SJCRH30 (cell line): ENCODE measurements around the gene IGFLR1. TPM values are rescaled to one million over a fixed set of nuclear protein-coding genes. Genes with fewer than 3 reads are reported as not detected.
A peak's percentile ranks its signal among the peaks of the same experiment; 100 is the strongest.

Experiments used
- DNase-seq, 2 experiments: peaks; one replicate each; pipeline ENCODE4 v3.0.0-alpha.2; 2015 to 2020
- H3K27ac ChIP-seq: fragments of 250-450 bp; sonication (Bioruptor Pico); 2 replicates; pipeline ENCODE4 v1.5.1; 2020; ENCODE audit warnings: mild to moderate bottlenecking, moderate library complexity
- H3K27me3 ChIP-seq: fragments of 250-450 bp; sonication (Bioruptor Pico); 2 replicates; pipeline ENCODE4 v1.5.1; 2020; ENCODE audit warnings: mild to moderate bottlenecking, moderate library complexity
- H3K36me3 ChIP-seq: fragments of 250-450 bp; sonication (Bioruptor Pico); 2 replicates; pipeline ENCODE4 v1.5.1; 2020; ENCODE audit warnings: mild to moderate bottlenecking, moderate library complexity
- H3K4me1 ChIP-seq: fragments of 250-450 bp; sonication (Bioruptor Pico); 2 replicates; pipeline ENCODE4 v1.5.1; 2020; ENCODE audit warnings: mild to moderate bottlenecking, moderate library complexity
- H3K4me3 ChIP-seq: fragments of 250-450 bp; sonication (Bioruptor Pico); 2 replicates; pipeline ENCODE4 v1.5.1; 2020; ENCODE audit warnings: mild to moderate bottlenecking, moderate library complexity
- H3K9me3 ChIP-seq: fragments of 250-450 bp; sonication (Bioruptor Pico); replicated peaks from 2 replicates; pipeline ENCODE4 v1.5.1; 2020; ENCODE audit warnings: mild to moderate bottlenecking, moderate library complexity
- total RNA-seq: library from RNA; depleted of rRNA; stranded (reverse); fragments of >200 nt; shearing (Covaris generic); gene quantifications from 2 replicates; pipeline ENCODE4 v1.2.3, GENCODE V29; 2014

IGFLR1 gene
- total RNA-seq, 1 experiment from 2014 or later, result 4.3 TPM

DNA sequence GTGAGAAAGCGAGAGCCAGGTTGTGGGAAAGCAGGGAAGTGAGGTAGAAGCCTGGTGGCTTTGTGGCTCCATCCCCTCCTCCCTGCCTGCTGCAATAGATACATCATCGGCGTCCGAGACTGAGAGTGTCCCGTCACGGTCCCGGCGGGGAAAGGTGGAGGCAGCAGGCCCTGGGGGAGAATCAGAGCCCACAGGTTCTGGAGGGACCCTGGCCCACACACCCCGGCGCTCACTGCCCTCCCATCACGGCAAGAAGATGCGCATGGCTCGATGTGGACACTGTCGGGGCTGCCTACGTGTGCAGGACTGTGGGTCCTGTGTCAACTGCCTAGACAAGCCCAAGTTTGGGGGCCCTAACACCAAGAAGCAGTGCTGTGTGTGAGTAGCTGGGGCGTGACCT is 19.4 kb downstream of the IGFLR1 start:
- no peaks in the 10 kb centered on the region for H3K9me3 ChIP-seq
- no peak overlapping the region for H3K27ac ChIP-seq
- H3K36me3 ChIP-seq, result peaks cover 58% of the 10 kb centered on the region
- H3K4me3 ChIP-seq, result no peak overlapping the region
- no peak for DNase-seq
- peaks cover 5% of the 10 kb centered on the region; the same call in 1 of the 2 replicates for H3K4me1 ChIP-seq
- H3K27me3 ChIP-seq, result no peaks in the 10 kb centered on the region

DNA sequence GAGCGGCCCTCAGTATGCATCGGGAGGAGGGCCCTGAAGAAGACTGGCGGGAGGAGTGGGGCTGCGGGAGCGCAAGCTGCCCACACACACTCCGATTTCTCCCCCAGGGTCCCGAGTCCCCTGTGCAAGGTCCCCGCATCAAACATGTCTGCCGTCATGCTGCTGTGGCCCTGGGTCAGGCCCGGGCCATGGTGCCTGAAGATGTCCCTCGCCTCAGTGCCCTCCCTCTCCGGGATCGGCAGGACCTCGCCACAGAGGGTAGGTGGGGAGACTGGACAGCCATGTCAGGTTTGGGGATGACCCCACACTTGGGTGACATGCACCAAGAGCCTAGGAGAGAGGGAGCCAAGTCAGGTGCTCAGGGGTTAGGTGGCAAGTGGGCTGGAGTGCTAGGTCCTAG is 19.8 kb downstream of the IGFLR1 start:
- no peaks in the 10 kb centered on the region for H3K27me3 ChIP-seq
- no peak for DNase-seq
- no peaks in the 10 kb centered on the region for H3K9me3 ChIP-seq
- H3K4me3 ChIP-seq, result no peak overlapping the region
- peaks cover 54% of the 10 kb centered on the region for H3K36me3 ChIP-seq
- no peak overlapping the region for H3K27ac ChIP-seq
- peaks cover 5% of the 10 kb centered on the region; the same call in 1 of the 2 replicates for H3K4me1 ChIP-seq

DNA sequence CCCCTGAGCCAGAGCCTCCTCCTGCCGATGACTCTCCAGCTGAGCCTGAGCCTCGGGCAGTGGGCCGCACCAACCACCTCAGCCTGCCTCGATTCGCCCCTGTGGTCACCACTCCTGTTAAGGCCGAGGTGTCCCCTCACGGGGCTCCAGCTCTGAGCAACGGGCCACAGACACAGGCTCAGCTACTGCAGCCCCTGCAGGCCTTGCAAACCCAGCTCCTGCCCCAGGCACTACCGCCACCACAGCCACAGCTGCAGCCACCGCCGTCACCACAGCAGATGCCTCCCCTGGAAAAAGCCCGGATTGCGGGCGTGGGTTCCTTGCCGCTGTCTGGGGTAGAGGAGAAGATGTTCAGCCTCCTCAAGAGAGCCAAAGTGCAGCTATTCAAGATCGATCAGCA is 20.9 kb downstream of the IGFLR1 start:
- no peak overlapping the region for H3K27ac ChIP-seq
- peaks cover 46% of the 10 kb centered on the region for H3K36me3 ChIP-seq
- no peak for DNase-seq
- no peaks in the 10 kb centered on the region for H3K9me3 ChIP-seq
- no peak overlapping the region for H3K4me3 ChIP-seq
- H3K27me3 ChIP-seq, result no peaks in the 10 kb centered on the region
- H3K4me1 ChIP-seq, result peaks cover 5% of the 10 kb centered on the region; the same call in 1 of the 2 replicates

DNA sequence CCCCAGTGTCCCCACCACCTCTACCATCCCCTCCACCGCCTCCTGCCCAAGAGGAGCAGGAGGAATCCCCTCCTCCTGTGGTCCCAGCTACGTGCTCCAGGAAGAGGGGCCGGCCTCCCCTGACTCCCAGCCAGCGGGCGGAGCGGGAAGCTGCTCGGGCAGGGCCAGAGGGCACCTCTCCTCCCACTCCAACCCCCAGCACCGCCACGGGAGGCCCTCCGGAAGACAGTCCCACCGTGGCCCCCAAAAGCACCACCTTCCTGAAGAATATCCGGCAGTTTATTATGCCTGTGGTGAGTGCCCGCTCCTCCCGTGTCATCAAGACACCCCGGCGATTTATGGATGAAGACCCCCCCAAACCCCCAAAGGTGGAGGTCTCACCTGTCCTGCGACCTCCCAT is 21.6 kb downstream of the IGFLR1 start:
- peaks cover 9% of the 10 kb centered on the region; the same call in 1 of the 2 replicates for H3K4me1 ChIP-seq
- H3K36me3 ChIP-seq, result peaks cover 39% of the 10 kb centered on the region
- H3K4me3 ChIP-seq, result no peak overlapping the region
- no peaks in the 10 kb centered on the region for H3K27me3 ChIP-seq
- no peak for DNase-seq
- H3K9me3 ChIP-seq, result no peaks in the 10 kb centered on the region
- no peak overlapping the region for H3K27ac ChIP-seq

DNA sequence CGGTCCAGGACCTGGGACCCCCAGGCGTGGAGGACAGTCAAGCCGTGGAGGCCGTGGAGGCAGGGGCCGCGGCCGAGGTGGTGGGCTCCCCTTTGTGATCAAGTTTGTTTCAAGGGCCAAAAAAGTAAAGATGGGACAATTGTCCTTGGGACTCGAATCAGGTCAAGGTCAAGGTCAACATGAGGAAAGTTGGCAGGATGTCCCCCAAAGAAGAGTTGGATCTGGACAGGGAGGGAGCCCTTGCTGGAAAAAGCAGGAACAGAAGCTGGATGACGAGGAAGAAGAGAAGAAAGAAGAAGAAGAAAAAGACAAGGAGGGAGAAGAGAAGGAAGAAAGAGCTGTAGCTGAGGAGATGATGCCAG is 22.1 kb downstream of the IGFLR1 start:
- H3K4me1 ChIP-seq, result peaks cover 9% of the 10 kb centered on the region; the same call in 1 of the 2 replicates
- no peaks in the 10 kb centered on the region for H3K9me3 ChIP-seq
- H3K27me3 ChIP-seq, result no peaks in the 10 kb centered on the region
- no peak for DNase-seq
- H3K36me3 ChIP-seq, result peaks cover 33% of the 10 kb centered on the region
- H3K4me3 ChIP-seq, result no peak overlapping the region
- no peak overlapping the region for H3K27ac ChIP-seq

DNA sequence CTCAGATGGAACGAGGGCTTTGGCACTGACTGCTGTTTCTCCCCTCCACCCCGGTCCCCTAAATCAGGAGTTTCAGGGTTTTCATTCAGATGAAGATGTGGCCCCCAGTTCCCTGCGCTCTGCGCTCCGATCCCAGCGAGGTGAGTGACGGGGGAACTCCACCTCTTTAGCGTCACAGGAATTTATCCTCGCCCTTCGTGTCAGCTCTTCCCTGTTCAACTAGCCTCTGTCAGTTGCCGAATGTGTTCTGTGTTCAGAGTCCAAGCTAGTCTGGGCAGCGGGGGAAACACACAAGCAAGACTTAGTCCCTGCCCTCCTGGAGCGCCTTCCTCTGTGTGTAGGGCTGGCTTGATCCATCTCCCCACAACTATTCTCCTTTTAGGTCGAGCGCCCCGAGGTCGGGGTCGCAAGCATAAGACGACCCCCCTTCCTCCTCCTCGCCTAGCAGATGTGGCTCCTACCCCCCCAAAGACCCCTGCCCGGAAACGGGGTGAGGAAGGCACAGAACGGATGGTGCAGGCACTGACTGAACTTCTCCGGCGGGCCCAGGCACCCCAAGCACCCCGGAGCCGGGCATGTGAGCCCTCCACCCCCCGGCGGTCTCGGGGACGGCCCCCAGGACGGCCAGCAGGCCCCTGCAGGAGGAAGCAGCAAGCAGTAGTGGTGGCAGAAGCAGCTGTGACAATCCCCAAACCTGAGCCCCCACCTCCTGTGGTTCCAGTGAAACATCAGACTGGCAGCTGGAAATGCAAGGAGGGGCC is 22.7 kb downstream of the IGFLR1 start:
- no peaks in the 10 kb centered on the region for H3K27me3 ChIP-seq
- DNase-seq, result no peak
- H3K4me1 ChIP-seq, result peaks cover 9% of the 10 kb centered on the region; the same call in 1 of the 2 replicates
- no peaks in the 10 kb centered on the region for H3K9me3 ChIP-seq
- H3K27ac ChIP-seq, result no peak overlapping the region
- peak overlapping the region; percentile 68; the same call in 1 of the 2 replicates for H3K4me3 ChIP-seq
- peaks cover 29% of the 10 kb centered on the region for H3K36me3 ChIP-seq

DNA sequence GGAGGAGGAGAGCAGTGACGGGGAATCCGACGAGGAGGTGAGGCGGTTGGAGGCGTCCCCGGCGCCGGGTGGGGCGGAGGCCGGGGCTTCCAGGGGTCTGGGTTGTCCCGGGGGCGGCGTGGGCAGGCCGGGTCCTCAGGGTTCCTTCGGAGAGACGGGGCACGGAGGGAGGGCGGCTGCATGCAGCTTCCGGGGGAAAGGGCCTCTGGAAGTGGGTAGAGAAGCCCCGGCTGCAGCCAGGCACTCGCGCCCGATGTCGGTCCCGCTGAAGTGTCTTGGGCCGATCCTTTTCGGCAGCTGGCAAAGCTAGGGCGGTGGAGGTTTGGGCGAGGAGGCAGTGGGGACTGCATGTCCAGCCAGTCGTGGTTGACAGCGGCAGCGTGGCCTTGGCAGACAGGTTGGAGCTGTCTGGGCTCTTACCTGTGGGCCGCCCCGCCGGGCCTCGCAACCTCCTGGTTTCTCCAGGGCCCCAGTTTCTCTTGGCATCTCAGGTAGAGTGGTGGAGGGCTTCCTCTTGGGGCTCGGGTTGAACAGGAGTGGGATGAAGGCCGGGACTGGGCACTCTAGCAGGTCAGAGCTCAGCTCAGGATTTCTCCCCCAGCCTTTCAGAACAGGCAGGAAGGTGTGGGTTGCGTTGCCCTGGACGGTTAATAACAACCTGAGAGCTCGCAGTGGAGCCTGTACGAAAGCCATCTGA is 23.8 kb downstream of the IGFLR1 start:
- H3K4me1 ChIP-seq, result peaks cover 9% of the 10 kb centered on the region; the same call in 1 of the 2 replicates
- no peaks in the 10 kb centered on the region for H3K9me3 ChIP-seq
- DNase-seq, result peak; percentile 52 to 56
- no peaks in the 10 kb centered on the region for H3K27me3 ChIP-seq
- peak overlapping the region; percentile 68 for H3K4me3 ChIP-seq
- peaks cover 18% of the 10 kb centered on the region for H3K36me3 ChIP-seq
- peak overlapping the region; percentile 14; the same call in 1 of the 2 replicates for H3K27ac ChIP-seq

DNA sequence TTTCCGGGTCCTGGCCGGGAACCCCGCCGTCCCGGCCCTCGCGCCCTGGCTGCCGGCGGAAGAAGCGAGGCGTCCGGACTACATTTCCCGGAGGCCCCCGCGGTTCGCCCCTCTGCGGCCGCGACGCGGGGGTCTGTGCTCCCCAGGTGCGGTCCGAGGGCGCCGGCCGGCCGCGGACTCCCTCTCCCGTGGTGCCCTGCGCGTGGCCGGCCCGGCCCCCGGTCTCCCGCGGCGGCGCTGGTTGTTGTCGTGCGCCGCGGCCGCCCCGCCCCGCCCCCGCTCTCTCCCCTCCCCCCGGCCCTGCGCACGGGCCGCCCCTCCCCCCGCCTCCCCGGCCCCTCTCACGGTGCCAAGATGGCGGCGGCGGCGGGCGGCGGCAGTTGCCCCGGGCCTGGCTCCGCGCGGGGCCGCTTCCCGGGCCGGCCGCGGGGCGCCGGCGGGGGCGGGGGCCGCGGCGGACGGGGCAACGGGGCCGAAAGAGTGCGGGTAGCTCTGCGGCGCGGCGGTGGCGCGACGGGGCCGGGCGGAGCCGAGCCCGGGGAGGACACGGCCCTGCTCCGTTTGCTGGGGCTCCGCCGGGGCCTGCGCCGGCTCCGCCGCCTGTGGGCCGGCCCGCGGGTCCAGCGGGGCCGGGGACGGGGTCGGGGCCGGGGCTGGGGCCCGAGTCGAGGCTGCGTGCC is 24.4 kb downstream of the IGFLR1 start, which contains the start of gene KMT2B:
Gene KMT2B, plus strand, starts transcription at position 339 of the 680 bp plus-strand sequence. Its CDS starts 16 bp downstream, at position 355.
- no peak for DNase-seq
- no peaks in the 10 kb centered on the region for H3K27me3 ChIP-seq
- H3K4me1 ChIP-seq, result peaks cover 9% of the 10 kb centered on the region; the same call in 1 of the 2 replicates
- H3K9me3 ChIP-seq, result no peaks in the 10 kb centered on the region
- peaks cover 11% of the 10 kb centered on the region for H3K36me3 ChIP-seq
- peak within 1 kb of the TSS; percentile 47 for H3K27ac ChIP-seq
- H3K4me3 ChIP-seq, result peak within 1 kb of the TSS; percentile 68

DNA sequence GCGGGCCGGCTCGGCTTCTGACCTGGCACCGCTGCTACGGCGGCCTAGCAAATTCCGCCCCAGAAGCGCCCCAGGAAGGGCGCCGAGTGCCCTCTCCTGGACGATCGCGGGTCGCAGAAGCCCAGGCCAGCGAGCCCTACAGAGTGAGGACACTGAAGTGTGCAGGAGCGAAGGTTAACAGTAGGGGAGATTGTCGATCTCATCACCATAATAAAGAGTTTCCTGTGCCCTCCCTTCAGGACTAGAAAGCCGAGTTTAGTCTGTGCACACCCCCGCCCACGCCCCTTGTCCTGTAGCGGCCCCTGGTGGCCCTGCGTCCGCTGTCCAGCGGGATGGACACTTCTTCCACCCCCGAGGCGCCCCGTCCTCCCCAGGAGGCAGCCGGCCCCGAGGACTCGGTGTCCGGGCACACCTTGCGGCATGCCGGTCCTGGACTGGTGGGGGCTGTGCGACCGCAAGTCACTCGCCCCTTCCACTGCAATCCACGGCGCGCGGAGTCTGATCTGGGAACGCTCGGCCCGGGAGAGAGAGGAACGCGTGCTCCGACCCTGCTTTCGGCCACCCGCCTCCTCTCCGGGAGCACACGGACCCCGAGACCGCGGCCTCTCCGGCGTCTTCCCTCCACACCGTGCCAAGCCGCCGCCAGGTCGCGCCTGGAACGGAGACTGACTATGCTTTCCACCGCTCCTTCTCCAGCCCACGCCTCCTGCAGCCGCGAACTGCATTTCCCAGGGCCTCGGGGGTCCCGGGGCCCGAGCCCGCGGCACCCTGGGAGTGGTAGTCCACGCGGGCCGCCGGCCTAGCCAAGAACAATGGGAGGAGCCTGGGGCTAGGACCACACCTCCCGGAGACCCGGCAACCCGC is 25.2 kb downstream of the IGFLR1 start:
- Histone ChIP-seq H3K4me3 (peak overlapping the region; percentile 64), H3K27me3 (no peaks in the 10 kb centered on the region), H3K9me3 (no peaks in the 10 kb centered on the region), H3K4me1 (peaks cover 9% of the 10 kb centered on the region; the same call in 1 of the 2 replicates), H3K27ac (peak overlapping the region; percentile 47), H3K36me3 (peaks cover 6% of the 10 kb centered on the region)
- peak; percentile 97 for DNase-seq

DNA sequence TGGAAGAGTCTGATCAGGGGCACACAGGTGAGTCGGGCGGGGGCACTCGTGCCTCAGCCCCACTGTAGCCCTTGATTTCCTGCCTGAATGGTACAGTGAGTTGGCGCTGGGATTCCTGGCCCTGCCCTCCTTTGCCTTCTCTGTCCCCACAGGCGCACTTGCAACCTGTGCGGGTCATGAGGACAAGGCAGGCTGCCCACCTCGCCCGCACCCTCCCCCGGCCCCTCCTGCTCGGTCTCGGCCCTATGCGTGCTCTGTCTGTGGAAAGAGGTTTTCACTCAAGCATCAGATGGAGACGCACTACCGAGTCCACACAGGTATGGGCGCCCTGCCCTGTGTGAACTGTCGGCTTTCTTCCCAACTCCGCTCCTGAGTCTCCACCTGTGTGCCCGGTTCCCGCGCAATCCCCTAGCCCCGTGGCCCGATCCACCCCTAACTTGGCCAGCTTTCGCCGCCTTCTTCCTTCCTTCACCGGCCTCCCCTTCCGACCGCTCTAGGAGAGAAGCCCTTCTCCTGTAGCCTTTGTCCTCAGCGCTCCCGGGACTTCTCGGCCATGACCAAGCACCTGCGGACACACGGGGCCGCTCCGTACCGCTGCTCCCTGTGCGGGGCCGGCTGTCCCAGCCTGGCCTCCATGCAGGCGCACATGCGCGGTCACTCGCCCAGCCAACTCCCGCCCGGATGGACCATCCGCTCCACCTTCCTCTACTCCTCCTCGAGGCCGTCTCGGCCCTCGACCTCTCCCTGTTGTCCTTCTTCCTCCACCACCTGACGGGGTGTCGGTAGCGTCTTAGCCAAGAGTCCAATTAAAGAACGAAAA is 26.1 kb downstream of the IGFLR1 start:
- peak overlapping the region; percentile 64 for H3K4me3 ChIP-seq
- DNase-seq, result peak; percentile 60 to 67
- no peaks in the 10 kb centered on the region for H3K27me3 ChIP-seq
- H3K36me3 ChIP-seq, result 0 out of 2 replicates have a peak, but pooled peaks cover under 1% of the 10 kb centered on the region
- peaks cover 9% of the 10 kb centered on the region; the same call in 1 of the 2 replicates for H3K4me1 ChIP-seq
- no peaks in the 10 kb centered on the region for H3K9me3 ChIP-seq
- peak overlapping the region; percentile 6; the same call in 1 of the 2 replicates for H3K27ac ChIP-seq

DNA sequence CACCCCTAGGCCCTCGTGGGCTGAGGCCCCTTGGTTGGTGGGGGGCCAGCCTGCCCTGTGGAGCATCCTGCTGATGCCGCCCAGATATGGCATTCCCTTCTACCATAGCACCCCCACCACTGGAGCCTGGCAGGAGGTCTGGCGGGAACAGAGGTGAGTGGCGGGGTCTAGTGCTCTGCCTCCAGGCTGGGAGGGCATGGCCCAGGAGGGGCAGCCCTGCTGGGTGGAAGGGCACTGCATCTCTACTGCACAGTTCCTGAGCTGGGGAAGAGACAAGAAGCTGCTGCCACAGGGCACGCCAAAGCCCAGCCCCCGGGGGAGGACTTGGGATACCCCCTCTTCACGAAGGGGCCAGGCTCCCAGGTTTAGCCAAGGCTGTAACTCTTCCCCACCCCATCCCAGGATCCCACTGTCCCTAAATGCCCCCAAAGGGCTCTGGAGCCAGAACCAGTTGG is 26.9 kb downstream of the IGFLR1 start:
- Histone ChIP-seq H3K36me3 (no peaks in the 10 kb centered on the region), H3K27ac (no peak overlapping the region), H3K9me3 (no peaks in the 10 kb centered on the region), H3K27me3 (no peaks in the 10 kb centered on the region), H3K4me1 (peaks cover 9% of the 10 kb centered on the region; the same call in 1 of the 2 replicates), H3K4me3 (no peak overlapping the region)
- no peak for DNase-seq

DNA sequence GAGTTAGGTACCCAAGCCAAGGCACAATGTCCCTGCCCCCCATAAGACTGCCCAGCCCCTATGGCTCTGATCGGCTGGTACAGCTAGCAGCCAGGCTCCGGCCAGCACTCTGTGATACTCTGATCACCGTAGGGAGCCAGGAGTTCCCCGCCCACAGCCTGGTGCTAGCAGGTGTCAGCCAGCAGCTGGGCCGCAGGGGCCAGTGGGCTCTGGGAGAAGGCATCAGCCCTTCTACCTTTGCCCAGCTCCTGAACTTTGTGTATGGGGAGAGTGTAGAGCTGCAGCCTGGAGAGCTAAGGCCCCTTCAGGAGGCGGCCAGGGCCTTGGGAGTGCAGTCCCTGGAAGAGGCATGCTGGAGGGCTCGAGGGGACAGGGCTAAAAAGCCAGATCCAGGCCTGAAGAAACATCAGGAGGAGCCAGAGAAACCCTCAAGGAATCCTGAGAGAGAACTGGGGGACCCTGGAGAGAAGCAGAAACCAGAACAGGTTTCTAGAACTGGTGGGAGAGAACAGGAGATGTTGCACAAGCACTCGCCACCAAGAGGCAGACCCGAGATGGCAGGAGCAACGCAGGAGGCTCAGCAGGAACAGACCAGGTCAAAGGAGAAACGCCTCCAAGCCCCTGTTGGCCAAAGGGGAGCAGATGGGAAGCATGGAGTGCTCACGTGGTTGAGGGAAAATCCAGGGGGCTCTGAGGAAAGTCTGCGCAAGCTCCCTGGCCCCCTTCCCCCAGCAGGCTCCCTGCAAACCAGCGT is 27.5 kb downstream of the IGFLR1 start:
- Histone ChIP-seq H3K4me1 (peaks cover 9% of the 10 kb centered on the region; the same call in 1 of the 2 replicates), H3K36me3 (no peaks in the 10 kb centered on the region), H3K27me3 (no peaks in the 10 kb centered on the region; the same call in 1 of the 2 replicates), H3K27ac (no peak overlapping the region), H3K9me3 (no peaks in the 10 kb centered on the region), H3K4me3 (no peak overlapping the region)
- DNase-seq, result no peak
